22Rv1 (cell line): ENCODE results near the gene GP5.

Experiments
- H3K27ac ChIP-seq: fragments of 450-650 bp; 2 replicates; pipeline ENCODE4 v1.5.1; 2017
- ZFX ChIP-seq: fragments of 450-650 bp; IDR thresholded peaks from 2 replicates; pipeline ENCODE4 v1.6.1; 2017; ENCODE audit warnings: antibody characterized with exemption, borderline replicate concordance
- TF ChIP-seq, protein P1 (sequence below): fragments of 450-650 bp; IDR thresholded peaks from 2 replicates; pipeline ENCODE4 v1.5.1; 2017; ENCODE audit warnings: mild to moderate bottlenecking

Gene GP5

DNA sequence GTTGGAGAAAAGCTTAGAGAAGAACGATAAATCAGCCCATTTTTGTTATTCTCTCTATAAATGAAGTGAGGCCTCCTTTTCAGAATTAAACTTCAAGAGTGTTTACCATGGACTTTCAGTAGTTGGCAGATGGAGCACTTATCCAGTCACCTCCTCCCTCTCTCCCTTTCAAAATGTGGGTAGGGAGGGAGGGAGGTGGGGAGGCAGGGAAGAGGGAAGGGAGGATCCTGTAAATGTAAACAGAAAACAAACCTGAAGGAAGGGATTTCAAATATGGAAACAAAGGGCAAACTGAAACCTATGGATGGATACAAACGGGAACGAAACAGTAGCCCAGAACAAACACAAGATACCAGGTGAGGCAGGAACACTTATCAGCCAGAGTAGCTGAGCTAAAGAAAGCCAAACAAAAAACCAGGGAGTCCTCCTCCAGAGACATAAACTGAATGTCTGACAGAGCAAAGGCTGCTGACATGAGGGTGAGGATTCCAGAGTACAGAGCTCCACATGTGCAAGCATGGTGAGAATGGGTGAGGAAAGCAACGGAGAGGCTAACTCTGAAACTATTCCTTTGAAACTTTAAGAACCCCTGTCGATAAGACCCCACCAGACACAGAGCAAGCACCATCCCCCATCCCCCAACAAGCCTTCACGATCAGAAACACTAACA is 41.0 kb upstream of the GP5 start:
- H3K27ac ChIP-seq: no peak overlapping the region
- TF ChIP-seq, protein P1, sequence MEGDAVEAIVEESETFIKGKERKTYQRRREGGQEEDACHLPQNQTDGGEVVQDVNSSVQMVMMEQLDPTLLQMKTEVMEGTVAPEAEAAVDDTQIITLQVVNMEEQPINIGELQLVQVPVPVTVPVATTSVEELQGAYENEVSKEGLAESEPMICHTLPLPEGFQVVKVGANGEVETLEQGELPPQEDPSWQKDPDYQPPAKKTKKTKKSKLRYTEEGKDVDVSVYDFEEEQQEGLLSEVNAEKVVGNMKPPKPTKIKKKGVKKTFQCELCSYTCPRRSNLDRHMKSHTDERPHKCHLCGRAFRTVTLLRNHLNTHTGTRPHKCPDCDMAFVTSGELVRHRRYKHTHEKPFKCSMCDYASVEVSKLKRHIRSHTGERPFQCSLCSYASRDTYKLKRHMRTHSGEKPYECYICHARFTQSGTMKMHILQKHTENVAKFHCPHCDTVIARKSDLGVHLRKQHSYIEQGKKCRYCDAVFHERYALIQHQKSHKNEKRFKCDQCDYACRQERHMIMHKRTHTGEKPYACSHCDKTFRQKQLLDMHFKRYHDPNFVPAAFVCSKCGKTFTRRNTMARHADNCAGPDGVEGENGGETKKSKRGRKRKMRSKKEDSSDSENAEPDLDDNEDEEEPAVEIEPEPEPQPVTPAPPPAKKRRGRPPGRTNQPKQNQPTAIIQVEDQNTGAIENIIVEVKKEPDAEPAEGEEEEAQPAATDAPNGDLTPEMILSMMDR: no peak
- no peak for TF ChIP-seq ZFX

DNA sequence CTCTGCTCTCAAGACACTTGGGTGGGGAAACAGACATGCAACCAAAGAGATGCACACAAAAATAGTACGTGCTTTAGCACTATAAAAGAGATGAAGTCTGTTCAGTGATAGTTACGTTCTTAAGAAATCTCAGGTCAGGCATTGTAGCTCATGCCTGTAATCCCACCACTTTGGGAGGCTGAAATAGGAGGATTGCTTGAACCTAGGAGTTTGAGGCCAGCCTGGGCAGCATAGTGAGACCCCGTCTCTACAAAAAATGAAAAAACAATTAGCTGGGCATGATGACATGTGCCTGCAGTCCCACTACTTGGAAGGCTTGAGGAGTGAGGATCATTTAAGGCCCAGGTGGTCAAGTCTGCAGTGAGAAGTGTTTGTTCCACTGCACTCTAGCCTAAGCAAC is 35.4 kb upstream of the GP5 start:
- TF ChIP-seq, protein P1: no peak
- TF ChIP-seq ZFX: no peak
- H3K27ac ChIP-seq: no peak overlapping the region

DNA sequence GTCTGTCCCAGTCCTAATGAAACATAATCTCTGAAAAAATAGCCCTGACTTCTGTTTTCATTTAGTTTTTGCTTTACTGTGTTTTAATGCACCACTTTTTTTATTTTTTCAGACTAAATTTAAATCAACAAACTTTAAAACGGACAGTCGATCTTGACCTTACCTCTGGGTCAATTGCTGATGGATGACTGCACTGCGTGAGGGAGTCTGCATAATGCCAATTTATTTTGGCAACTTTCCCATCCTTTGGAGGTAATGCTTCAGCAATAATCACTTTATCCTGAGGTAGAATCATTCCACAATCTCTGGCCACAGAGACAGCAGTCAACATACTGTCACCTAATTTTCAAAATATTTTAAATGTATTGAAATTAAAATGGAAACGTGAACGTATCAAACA is 32.5 kb upstream of the GP5 start:
- TF ChIP-seq, protein P1: no peak
- TF ChIP-seq ZFX: no peak
- no peak overlapping the region for H3K27ac ChIP-seq

DNA sequence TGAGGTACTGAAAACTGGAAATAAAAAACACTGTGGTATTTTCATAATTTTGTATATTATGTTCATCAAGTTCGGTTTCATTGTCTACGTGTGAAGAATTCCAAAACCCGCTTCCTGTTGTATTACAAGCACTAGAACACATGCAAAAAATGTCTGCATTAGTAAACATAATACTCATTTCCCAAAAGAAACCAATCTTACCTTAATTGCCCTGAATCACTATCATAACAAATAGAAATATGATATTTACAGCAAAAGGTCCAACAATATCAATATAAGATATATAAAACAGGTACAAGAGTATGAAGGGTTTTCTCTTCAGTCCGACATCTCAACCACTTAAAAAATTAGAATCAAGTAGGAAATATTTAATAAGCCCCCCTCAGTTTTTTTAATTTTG is 26.3 kb upstream of the GP5 start:
- TF ChIP-seq, protein P1: no peak
- TF ChIP-seq ZFX: no peak
- no peak overlapping the region for H3K27ac ChIP-seq

DNA sequence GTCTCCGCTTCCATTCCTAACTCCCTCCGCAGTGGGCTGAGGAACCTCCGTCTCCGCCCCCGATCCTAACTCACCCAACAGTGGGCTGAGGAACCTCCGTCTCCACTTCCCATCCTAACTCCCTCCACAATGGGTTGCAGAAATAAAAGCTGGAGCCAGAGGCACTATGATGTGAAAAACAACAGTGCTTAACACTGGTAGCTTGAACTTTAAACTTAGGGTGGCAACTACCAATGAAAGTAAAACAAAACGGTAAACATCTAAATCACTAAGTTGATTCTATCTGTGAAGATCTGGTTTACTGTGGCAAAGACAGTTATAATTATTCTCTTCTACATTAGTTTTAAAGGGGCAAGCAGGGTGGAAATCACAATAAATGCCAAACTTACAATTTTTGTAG is 25.9 kb upstream of the GP5 start:
- no peak overlapping the region for H3K27ac ChIP-seq
- TF ChIP-seq ZFX: no peak
- TF ChIP-seq, protein P1: no peak

DNA sequence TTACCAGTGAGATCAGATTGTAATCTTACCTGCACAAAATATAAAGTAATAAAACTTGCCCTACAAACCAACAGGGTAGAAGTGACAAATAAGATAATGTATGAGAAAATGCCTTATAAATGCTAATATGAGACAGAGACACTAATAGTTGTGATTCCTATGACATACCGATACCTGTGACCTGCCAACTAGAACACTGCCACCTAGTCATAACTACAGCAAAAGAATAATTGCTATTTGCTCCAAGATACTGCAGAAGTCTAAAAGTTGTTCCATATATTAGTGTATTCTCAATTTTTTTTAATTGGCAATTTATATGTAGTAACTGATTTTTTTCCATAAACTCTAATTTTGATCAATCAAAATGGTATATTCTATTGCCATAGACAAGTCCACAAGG is 25.3 kb upstream of the GP5 start:
- H3K27ac ChIP-seq: no peak overlapping the region
- no peak for TF ChIP-seq ZFX
- TF ChIP-seq, protein P1: no peak

DNA sequence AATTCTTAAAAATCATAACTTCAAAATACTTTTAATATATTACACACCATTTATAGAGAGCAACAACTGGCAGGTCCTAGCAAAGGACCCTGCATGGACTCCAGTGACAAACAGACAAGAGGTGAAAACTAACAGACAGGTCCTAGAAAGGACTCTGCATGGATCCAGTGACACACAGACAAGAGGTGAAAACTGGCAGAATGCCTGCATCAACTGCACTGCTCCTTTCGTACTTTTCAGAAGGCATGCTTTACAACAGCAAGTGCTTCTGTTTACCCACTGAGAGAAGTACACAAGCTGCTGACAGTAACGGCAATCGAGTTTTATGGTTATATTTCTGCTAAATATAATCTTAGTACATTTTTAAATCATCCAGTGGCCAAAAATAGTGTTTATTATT is 24.3 kb upstream of the GP5 start:
- no peak for TF ChIP-seq ZFX
- TF ChIP-seq, protein P1: no peak
- H3K27ac ChIP-seq: no peak overlapping the region
